ENCODE results near the gene FHIT. TPM values are rescaled to one million over a fixed set of nuclear protein-coding genes. Genes with fewer than 3 reads are reported as not detected.

FHIT gene
- polyA plus RNA-seq, 1 donor: 35.8 TPM

GRCh38 chr3:60045686-60046085 lies 1205.6 kb downstream of the FHIT start:
- Histone ChIP-seq H3K4me1 (ENCODE audit: control insufficient read depth, insufficient read depth, low read length) (no peaks in the 10 kb centered on the region), H3K9me3 (ENCODE audit: control insufficient read depth, low read depth, low read length) (peaks cover 4% of the 10 kb centered on the region), H3K36me3 (ENCODE audit: control insufficient read depth, insufficient read depth, low read length) (no peaks in the 10 kb centered on the region), H3K27me3 (ENCODE audit: control insufficient read depth, insufficient read depth, low read length) (no peaks in the 10 kb centered on the region), H3K27ac (ENCODE audit: low read length) (no peak overlapping the region), H3K4me3 (ENCODE audit: low read length) (no peak overlapping the region)
- DNase-seq: no peak
- WGBS (ENCODE audit: insufficient coverage, low lambda C conversion rate): no CpG with 5 or more reads among the region's 1 CpG

GRCh38 chr3:60036803-60037202 lies 1214.4 kb downstream of the FHIT start:
- Histone ChIP-seq H3K27me3 (ENCODE audit: control insufficient read depth, insufficient read depth, low read length) (no peaks in the 10 kb centered on the region), H3K9me3 (ENCODE audit: control insufficient read depth, low read depth, low read length) (no peaks in the 10 kb centered on the region), H3K4me3 (ENCODE audit: low read length) (no peak overlapping the region), H3K4me1 (ENCODE audit: control insufficient read depth, insufficient read depth, low read length) (no peaks in the 10 kb centered on the region), H3K27ac (ENCODE audit: low read length) (no peak overlapping the region), H3K36me3 (ENCODE audit: control insufficient read depth, insufficient read depth, low read length) (no peaks in the 10 kb centered on the region)
- WGBS (ENCODE audit: insufficient coverage, low lambda C conversion rate): 96% methylated on average over 3 of the region's 7 CpGs
- no peak for DNase-seq

- no CpG with 5 or more reads among the region's 3 CpGs for WGBS (ENCODE audit: insufficient coverage, low lambda C conversion rate)
- no peaks in the 10 kb centered on the region for H3K27me3 ChIP-seq (ENCODE audit: control insufficient read depth, insufficient read depth, low read length)
- no peak overlapping the region for H3K4me3 ChIP-seq (ENCODE audit: low read length)
- no peaks in the 10 kb centered on the region for H3K4me1 ChIP-seq (ENCODE audit: control insufficient read depth, insufficient read depth, low read length)
- no peaks in the 10 kb centered on the region for H3K9me3 ChIP-seq (ENCODE audit: control insufficient read depth, low read depth, low read length)
- no peak for DNase-seq
- no peak overlapping the region for H3K27ac ChIP-seq (ENCODE audit: low read length)
- no peaks in the 10 kb centered on the region for H3K36me3 ChIP-seq (ENCODE audit: control insufficient read depth, insufficient read depth, low read length)
These were observed 1217.3 kb downstream of the FHIT start for GRCh38 chr3:60033901-60034453.

GRCh38 chr3:60030982-60031381 lies 1220.3 kb downstream of the FHIT start:
- Histone ChIP-seq H3K27me3 (ENCODE audit: control insufficient read depth, insufficient read depth, low read length) (no peaks in the 10 kb centered on the region), H3K4me1 (ENCODE audit: control insufficient read depth, insufficient read depth, low read length) (no peaks in the 10 kb centered on the region), H3K36me3 (ENCODE audit: control insufficient read depth, insufficient read depth, low read length) (no peaks in the 10 kb centered on the region), H3K27ac (ENCODE audit: low read length) (no peak overlapping the region), H3K4me3 (ENCODE audit: low read length) (no peak overlapping the region), H3K9me3 (ENCODE audit: control insufficient read depth, low read depth, low read length) (no peaks in the 10 kb centered on the region)
- WGBS (ENCODE audit: insufficient coverage, low lambda C conversion rate): 80% methylated on average over 1 of the region's 1 CpG
- no peak for DNase-seq

GRCh38 chr3:60028233-60028632 lies 1223.0 kb downstream of the FHIT start:
- H3K27me3 ChIP-seq (ENCODE audit: control insufficient read depth, insufficient read depth, low read length): no peaks in the 10 kb centered on the region
- H3K36me3 ChIP-seq (ENCODE audit: control insufficient read depth, insufficient read depth, low read length): no peaks in the 10 kb centered on the region
- no peak overlapping the region for H3K27ac ChIP-seq (ENCODE audit: low read length)
- 100% methylated on average over 1 of the region's 2 CpGs for WGBS (ENCODE audit: insufficient coverage, low lambda C conversion rate)
- DNase-seq: no peak
- no peak overlapping the region for H3K4me3 ChIP-seq (ENCODE audit: low read length)
- H3K4me1 ChIP-seq (ENCODE audit: control insufficient read depth, insufficient read depth, low read length): no peaks in the 10 kb centered on the region
- H3K9me3 ChIP-seq (ENCODE audit: control insufficient read depth, low read depth, low read length): no peaks in the 10 kb centered on the region

GRCh38 chr3:60027335-60027734 lies 1223.9 kb downstream of the FHIT start:
- H3K27ac ChIP-seq (ENCODE audit: low read length): no peak overlapping the region

GRCh38 chr3:60025096-60026050 lies 1225.9 kb downstream of the FHIT start:
- H3K27me3 ChIP-seq (ENCODE audit: control insufficient read depth, insufficient read depth, low read length): no peaks in the 10 kb centered on the region
- H3K4me1 ChIP-seq (ENCODE audit: control insufficient read depth, insufficient read depth, low read length): no peaks in the 10 kb centered on the region
- no peaks in the 10 kb centered on the region for H3K36me3 ChIP-seq (ENCODE audit: control insufficient read depth, insufficient read depth, low read length)
- H3K9me3 ChIP-seq (ENCODE audit: control insufficient read depth, low read depth, low read length): no peaks in the 10 kb centered on the region
- H3K4me3 ChIP-seq (ENCODE audit: low read length): no peak overlapping the region
- WGBS (ENCODE audit: insufficient coverage, low lambda C conversion rate): 86% methylated on average over 1 of the region's 3 CpGs
- no peak for DNase-seq
- no peak overlapping the region for H3K27ac ChIP-seq (ENCODE audit: low read length)

More at GRCh38 chr3:60027335-60027734, 1223.9 kb downstream of the FHIT start:
- Histone ChIP-seq H3K4me1 (ENCODE audit: control insufficient read depth, insufficient read depth, low read length) (no peaks in the 10 kb centered on the region), H3K9me3 (ENCODE audit: control insufficient read depth, low read depth, low read length) (no peaks in the 10 kb centered on the region), H3K4me3 (ENCODE audit: low read length) (no peak overlapping the region), H3K36me3 (ENCODE audit: control insufficient read depth, insufficient read depth, low read length) (no peaks in the 10 kb centered on the region), H3K27me3 (ENCODE audit: control insufficient read depth, insufficient read depth, low read length) (no peaks in the 10 kb centered on the region)
- no peak for DNase-seq
- WGBS (ENCODE audit: insufficient coverage, low lambda C conversion rate): 100% methylated on average over 2 of the region's 7 CpGs

- no peaks in the 10 kb centered on the region for H3K9me3 ChIP-seq (ENCODE audit: control insufficient read depth, low read depth, low read length)
- no CpG with 5 or more reads among the region's 2 CpGs for WGBS (ENCODE audit: insufficient coverage, low lambda C conversion rate)
- H3K4me3 ChIP-seq (ENCODE audit: low read length): no peak overlapping the region
- H3K27ac ChIP-seq (ENCODE audit: low read length): no peak overlapping the region
- no peaks in the 10 kb centered on the region for H3K36me3 ChIP-seq (ENCODE audit: control insufficient read depth, insufficient read depth, low read length)
- no peak for DNase-seq
- H3K4me1 ChIP-seq (ENCODE audit: control insufficient read depth, insufficient read depth, low read length): no peaks in the 10 kb centered on the region
- no peaks in the 10 kb centered on the region for H3K27me3 ChIP-seq (ENCODE audit: control insufficient read depth, insufficient read depth, low read length)
These were observed 1226.9 kb downstream of the FHIT start for GRCh38 chr3:60024400-60024799.

GRCh38 chr3:60023189-60023588 lies 1228.1 kb downstream of the FHIT start:
- Histone ChIP-seq H3K4me3 (ENCODE audit: low read length) (no peak overlapping the region), H3K9me3 (ENCODE audit: control insufficient read depth, low read depth, low read length) (no peaks in the 10 kb centered on the region), H3K27ac (ENCODE audit: low read length) (no peak overlapping the region), H3K36me3 (ENCODE audit: control insufficient read depth, insufficient read depth, low read length) (no peaks in the 10 kb centered on the region), H3K4me1 (ENCODE audit: control insufficient read depth, insufficient read depth, low read length) (no peaks in the 10 kb centered on the region), H3K27me3 (ENCODE audit: control insufficient read depth, insufficient read depth, low read length) (no peaks in the 10 kb centered on the region)
- DNase-seq: no peak

- Histone ChIP-seq H3K4me1 (ENCODE audit: control insufficient read depth, insufficient read depth, low read length) (no peaks in the 10 kb centered on the region), H3K4me3 (ENCODE audit: low read length) (no peak overlapping the region), H3K27ac (ENCODE audit: low read length) (no peak overlapping the region), H3K9me3 (ENCODE audit: control insufficient read depth, low read depth, low read length) (no peaks in the 10 kb centered on the region), H3K36me3 (ENCODE audit: control insufficient read depth, insufficient read depth, low read length) (no peaks in the 10 kb centered on the region), H3K27me3 (ENCODE audit: control insufficient read depth, insufficient read depth, low read length) (no peaks in the 10 kb centered on the region)
- no CpG with 5 or more reads among the region's 2 CpGs for WGBS (ENCODE audit: insufficient coverage, low lambda C conversion rate)
- no peak for DNase-seq
These were observed 1233.6 kb downstream of the FHIT start for GRCh38 chr3:60017631-60018030.

Measured in large intestine (tissue), 3 donors.